IPS-20b (cell line): Measurements from ENCODE around the gene GPR107.

Source experiments
- H3K27ac ChIP-seq: one replicate; pipeline ENCODE4 v1.5.1; 2013; ENCODE audit warnings: low read length
- H3K27me3 ChIP-seq: 2 replicates; pipeline ENCODE4 v1.6.1; 2013; ENCODE audit warnings: mild to moderate bottlenecking, low read length, inconsistent platforms; ENCODE audit not compliant: insufficient read depth
- H3K36me3 ChIP-seq: 2 replicates; pipeline ENCODE4 v1.6.1; 2013; ENCODE audit warnings: low read depth, mild to moderate bottlenecking, inconsistent platforms, low read length, moderate library complexity; ENCODE audit not compliant: insufficient read depth
- H3K4me1 ChIP-seq: 2 replicates; pipeline ENCODE4 v1.6.1; 2013; ENCODE audit warnings: mild to moderate bottlenecking, control low read depth, inconsistent platforms, low read length, moderate library complexity; ENCODE audit not compliant: insufficient read depth
- H3K4me3 ChIP-seq: 2 replicates; pipeline ENCODE4 v1.5.1; 2013; ENCODE audit warnings: mild to moderate bottlenecking, low read length, inconsistent platforms
- H3K9ac ChIP-seq: 2 replicates; pipeline ENCODE4 v1.6.1; 2013; ENCODE audit warnings: low read depth, mild to moderate bottlenecking, inconsistent platforms, low read length, moderate library complexity
- H3K9me3 ChIP-seq: 2 replicates; pipeline ENCODE4 v1.6.1; 2013; ENCODE audit warnings: mild to moderate bottlenecking, low read depth, low read length, inconsistent platforms; ENCODE audit not compliant: insufficient read depth

Gene GPR107

GRCh38 chr9:130172858-130173665 lies 119.4 kb downstream of the GPR107 start:
- Histone ChIP-seq H3K9ac (peak overlapping the region; percentile 45; the same call in 1 of the 2 replicates), H3K4me1 (peaks cover 3% of the 10 kb centered on the region; the same call in 1 of the 2 replicates), H3K9me3 (no peaks in the 10 kb centered on the region), H3K27ac (no peak overlapping the region), H3K4me3 (peak overlapping the region; percentile 74), H3K27me3 (peaks cover 21% of the 10 kb centered on the region), H3K36me3 (no peaks in the 10 kb centered on the region)

DNA sequence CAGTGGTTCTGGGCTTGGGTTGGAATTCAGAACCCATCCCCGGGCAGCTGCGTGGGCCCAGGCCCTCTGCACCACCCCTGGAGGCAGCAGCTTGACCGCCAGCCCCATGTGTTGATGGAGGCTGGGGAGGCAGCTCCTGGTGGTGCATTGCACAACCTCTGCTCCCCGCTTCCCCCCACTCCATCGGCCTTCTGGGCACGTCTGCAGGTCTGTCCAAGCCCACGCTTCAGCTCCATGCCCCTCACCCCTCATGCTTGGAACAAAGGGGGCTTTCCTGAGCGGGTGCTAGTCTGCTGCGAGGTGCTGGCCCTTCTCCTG lies 119.9 kb downstream of the GPR107 start:
- H3K9ac ChIP-seq: peak overlapping the region; percentile 45; the same call in 1 of the 2 replicates
- H3K9me3 ChIP-seq: no peaks in the 10 kb centered on the region
- no peaks in the 10 kb centered on the region for H3K36me3 ChIP-seq
- no peak overlapping the region for H3K27ac ChIP-seq
- H3K4me3 ChIP-seq: peak overlapping the region; percentile 74
- peaks cover 3% of the 10 kb centered on the region; the same call in 1 of the 2 replicates for H3K4me1 ChIP-seq
- peaks cover 21% of the 10 kb centered on the region for H3K27me3 ChIP-seq

DNA sequence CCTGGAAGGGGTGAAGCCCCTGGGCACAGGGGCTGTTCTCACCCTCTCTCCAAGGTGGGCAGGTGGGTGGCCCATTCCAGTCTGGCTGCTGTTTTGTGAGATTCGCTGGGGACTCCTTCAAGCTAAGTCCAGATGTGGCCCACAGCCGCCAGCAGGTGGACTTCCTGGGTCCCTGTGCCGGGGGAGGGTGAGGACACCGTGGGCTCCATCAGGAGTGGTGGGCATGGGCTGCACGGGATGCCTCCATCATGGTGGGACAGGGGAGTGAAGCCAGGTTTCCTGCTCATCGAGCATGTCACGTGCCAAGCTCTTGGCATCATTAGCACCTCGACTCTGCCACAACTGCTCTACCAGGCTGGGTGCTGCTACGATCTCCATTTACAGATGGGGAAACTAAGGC lies 120.3 kb downstream of the GPR107 start:
- Histone ChIP-seq H3K9ac (no peak overlapping the region), H3K4me3 (peak overlapping the region; percentile 74; the same call in 1 of the 2 replicates)

DNA sequence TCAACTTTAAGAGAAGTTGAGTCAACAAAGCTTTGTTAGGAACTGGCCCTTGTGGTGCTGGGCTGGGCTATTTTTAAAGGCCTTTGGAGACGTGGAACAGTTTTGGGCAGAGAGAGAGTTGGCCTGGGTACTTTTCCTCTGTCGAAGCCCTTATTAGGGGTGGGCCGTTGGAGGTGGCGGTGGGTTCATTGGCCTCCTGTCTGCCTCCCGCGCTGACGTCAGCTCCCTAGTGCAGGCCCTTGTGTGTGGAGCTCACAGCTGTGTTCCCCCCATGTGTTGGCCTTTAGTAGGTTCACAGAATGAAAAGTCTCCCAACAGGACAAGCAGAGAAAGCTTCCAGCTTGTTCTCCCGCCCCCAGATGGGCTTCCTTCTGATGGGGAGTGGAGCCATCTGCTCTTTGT lies 121.2 kb downstream of the GPR107 start:
- H3K36me3 ChIP-seq: no peaks in the 10 kb centered on the region
- no peaks in the 10 kb centered on the region for H3K9me3 ChIP-seq

More for the DNA sequence above, 120.3 kb downstream of the GPR107 start:
- H3K27me3 ChIP-seq: peaks cover 21% of the 10 kb centered on the region
- no peak overlapping the region for H3K27ac ChIP-seq
- H3K4me1 ChIP-seq: peaks cover 3% of the 10 kb centered on the region; the same call in 1 of the 2 replicates
- H3K36me3 ChIP-seq: no peaks in the 10 kb centered on the region
- no peaks in the 10 kb centered on the region for H3K9me3 ChIP-seq

DNA sequence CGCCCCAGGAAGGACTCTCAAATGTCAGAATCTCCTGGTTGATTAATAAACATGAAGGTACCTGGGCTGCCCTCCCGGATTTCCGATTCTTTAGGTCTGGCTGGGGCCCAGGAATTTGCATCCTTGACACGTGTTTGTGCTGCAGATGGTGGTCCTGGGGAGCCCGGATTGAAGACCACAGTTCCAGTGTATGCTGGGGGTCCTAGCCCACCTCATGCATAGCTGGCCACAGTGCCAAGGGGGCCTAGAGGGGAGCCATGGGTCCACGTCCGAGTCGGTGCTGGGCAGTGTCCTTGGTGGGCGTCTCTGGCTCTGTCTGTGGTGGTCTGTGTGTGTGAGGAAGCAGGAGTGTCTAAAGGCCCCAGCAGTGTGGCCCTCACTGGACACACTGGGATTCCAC lies 121.6 kb downstream of the GPR107 start:
- H3K4me3 ChIP-seq: no peak overlapping the region
- H3K9ac ChIP-seq: no peak overlapping the region
- no peak overlapping the region for H3K27ac ChIP-seq
- H3K36me3 ChIP-seq: no peaks in the 10 kb centered on the region
- H3K27me3 ChIP-seq: peaks cover 21% of the 10 kb centered on the region
- H3K4me1 ChIP-seq: peaks cover 3% of the 10 kb centered on the region; the same call in 1 of the 2 replicates
- H3K9me3 ChIP-seq: no peaks in the 10 kb centered on the region

More for the DNA sequence above, 121.2 kb downstream of the GPR107 start:
- Histone ChIP-seq H3K9ac (no peak overlapping the region), H3K4me1 (peaks cover 3% of the 10 kb centered on the region; the same call in 1 of the 2 replicates), H3K27ac (no peak overlapping the region), H3K4me3 (no peak overlapping the region), H3K27me3 (peaks cover 21% of the 10 kb centered on the region)

DNA sequence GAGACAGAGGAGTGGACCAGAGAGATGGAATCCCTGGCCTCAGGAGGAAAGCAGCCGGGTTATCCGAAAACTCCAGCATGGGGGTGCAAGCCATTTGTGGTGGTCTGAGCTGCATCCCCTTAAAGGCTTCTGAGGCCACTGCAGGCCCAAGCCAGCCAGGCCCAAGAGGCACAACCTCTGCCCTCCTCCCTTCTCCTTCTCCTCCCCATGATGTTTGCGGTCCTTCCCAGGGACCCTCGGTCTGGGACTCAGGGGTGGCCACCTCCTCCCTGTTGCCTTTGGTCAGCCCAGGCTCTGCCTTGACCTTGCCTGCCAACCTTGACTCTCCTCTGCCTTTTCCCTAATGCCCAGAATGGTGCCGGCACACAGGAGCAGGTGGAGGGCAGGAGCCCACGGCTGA lies 123.1 kb downstream of the GPR107 start:
- Histone ChIP-seq H3K9me3 (no peaks in the 10 kb centered on the region), H3K36me3 (no peaks in the 10 kb centered on the region), H3K4me3 (no peak overlapping the region), H3K27me3 (peaks cover 7% of the 10 kb centered on the region; the same call in 1 of the 2 replicates), H3K27ac (no peak overlapping the region), H3K9ac (no peak overlapping the region), H3K4me1 (peaks cover 3% of the 10 kb centered on the region; the same call in 1 of the 2 replicates)

GRCh38 chr9:130177898-130178805 lies 124.4 kb downstream of the GPR107 start:
- Histone ChIP-seq H3K36me3 (no peaks in the 10 kb centered on the region), H3K9me3 (no peaks in the 10 kb centered on the region), H3K27ac (no peak overlapping the region), H3K4me3 (no peak overlapping the region), H3K9ac (no peak overlapping the region), H3K27me3 (peaks cover 5% of the 10 kb centered on the region; the same call in 1 of the 2 replicates), H3K4me1 (peaks cover 3% of the 10 kb centered on the region; the same call in 1 of the 2 replicates)

- Histone ChIP-seq H3K27ac (no peak overlapping the region), H3K9me3 (no peaks in the 10 kb centered on the region), H3K4me3 (no peak overlapping the region), H3K27me3 (no peaks in the 10 kb centered on the region), H3K9ac (no peak overlapping the region), H3K36me3 (no peaks in the 10 kb centered on the region), H3K4me1 (no peaks in the 10 kb centered on the region)
These were observed 125.7 kb downstream of the GPR107 start for GRCh38 chr9:130179331-130179907.

GRCh38 chr9:130180516-130180915 lies 126.8 kb downstream of the GPR107 start:
- Histone ChIP-seq H3K9ac (no peak overlapping the region), H3K4me1 (peaks cover 7% of the 10 kb centered on the region; the same call in 1 of the 2 replicates), H3K4me3 (no peak overlapping the region), H3K27ac (no peak overlapping the region), H3K27me3 (no peaks in the 10 kb centered on the region), H3K9me3 (no peaks in the 10 kb centered on the region), H3K36me3 (no peaks in the 10 kb centered on the region)

DNA sequence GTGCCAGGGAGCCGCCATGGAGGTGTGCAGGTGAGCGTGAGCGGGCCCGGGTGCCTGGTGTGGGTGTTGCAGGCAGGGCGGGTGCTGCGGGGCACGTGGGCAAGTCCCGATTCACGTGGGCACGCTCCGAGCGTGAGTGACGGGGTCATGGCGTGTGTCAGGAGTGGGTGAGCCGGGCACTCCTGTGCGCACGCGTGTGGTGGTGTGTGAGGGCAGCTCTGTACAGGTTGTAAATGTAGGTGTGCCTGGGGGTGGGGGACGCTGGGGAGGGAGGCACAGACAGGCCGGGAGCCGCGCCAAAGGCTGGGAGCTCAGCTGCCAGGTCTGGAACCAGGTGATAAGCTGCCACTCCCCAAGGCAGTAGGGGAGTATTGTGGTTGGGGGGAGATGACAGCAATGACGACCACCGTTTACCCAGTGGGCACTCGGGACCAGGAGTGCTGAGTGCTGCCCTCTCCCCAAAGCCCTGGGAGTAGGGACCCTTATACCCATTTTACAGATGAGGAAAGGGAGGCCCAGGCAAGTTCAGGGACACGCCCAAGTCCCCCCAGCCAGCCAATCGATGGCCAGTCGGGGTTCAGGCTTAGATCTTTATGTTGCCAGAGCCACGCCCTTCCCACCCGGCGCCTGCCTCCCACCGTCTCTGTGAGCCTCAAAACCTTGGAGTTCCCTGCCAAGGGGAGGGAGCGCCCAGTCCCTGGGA lies 128.1 kb downstream of the GPR107 start:
- Histone ChIP-seq H3K27ac (no peak overlapping the region), H3K4me3 (no peak overlapping the region), H3K27me3 (no peaks in the 10 kb centered on the region), H3K9ac (no peak overlapping the region), H3K4me1 (peaks cover 12% of the 10 kb centered on the region; the same call in 1 of the 2 replicates), H3K36me3 (no peaks in the 10 kb centered on the region), H3K9me3 (no peaks in the 10 kb centered on the region)

- H3K4me1 ChIP-seq: peaks cover 13% of the 10 kb centered on the region; the same call in 1 of the 2 replicates
- H3K4me3 ChIP-seq: no peak overlapping the region
- no peak overlapping the region for H3K9ac ChIP-seq
- H3K27ac ChIP-seq: no peak overlapping the region
- no peaks in the 10 kb centered on the region for H3K9me3 ChIP-seq
- H3K27me3 ChIP-seq: no peaks in the 10 kb centered on the region
- H3K36me3 ChIP-seq: no peaks in the 10 kb centered on the region
These were observed 128.7 kb downstream of the GPR107 start for GRCh38 chr9:130182381-130182909.
